Measurements from ENCODE around the gene ZNF44. TPM values are rescaled to one million over a fixed set of nuclear protein-coding genes. Genes with fewer than 3 reads are reported as not detected.
A peak's percentile ranks its signal among the peaks of the same experiment; 100 is the strongest.

The ZNF44 gene
- total and polyA plus RNA-seq, 2 of the 13 experiments (the other 11 are each of a cell fraction or from before 2014, with no cell fraction given), result 6.9 to 15.7 TPM

GRCh38 chr19:12330340-12330739, 35.7 kb upstream of the ZNF44 start (continued):
- TF ChIP-seq TRIM22 (IDR thresholded peaks at IDR 0.05) (no peak), FUBP1 (CRISPR knock-in tag; IDR thresholded peaks at IDR 0.05; ENCODE audit: borderline replicate concordance) (no peak), PHB2 (IDR thresholded peaks at IDR 0.05; ENCODE audit: partially characterized antibody) (no peak), SOX13 (IDR thresholded peaks at IDR 0.05) (no peak), SOX13 (CRISPR knock-in tag; conservative IDR thresholded peaks at IDR 0.05 in 1 of 2, IDR thresholded peaks at IDR 0.05 in 1 of 2) (peak in 1 of 2 experiments; percentile 76; a peak in 2 of 4 replicates), RELA (CRISPR knock-in tag; IDR thresholded peaks at IDR 0.05) (no peak), ZFP82 (CRISPR knock-in tag; IDR thresholded peaks at IDR 0.05; ENCODE audit: borderline replicate concordance) (no peak), TRIM24 (CRISPR knock-in tag; IDR thresholded peaks at IDR 0.05) (no peak), ZGPAT (CRISPR knock-in tag; IDR thresholded peaks at IDR 0.05) (no peak), ZNF225 (CRISPR knock-in tag; IDR thresholded peaks at IDR 0.05) (no peak), MXD1 (CRISPR knock-in tag; IDR thresholded peaks at IDR 0.05) (no peak), ZNF317 (CRISPR knock-in tag; IDR thresholded peaks at IDR 0.05) (0 out of 2 replicates have a peak, but pooled peaks have one; percentile 9), CSRNP2 (CRISPR knock-in tag; conservative IDR thresholded peaks at IDR 0.05; ENCODE audit: low read depth) (no peak), HNF1A (IDR thresholded peaks at IDR 0.05; ENCODE audit: low read depth) (no peak), HNF1A (CRISPR knock-in tag; IDR thresholded peaks at IDR 0.05; ENCODE audit: borderline replicate concordance) (no peak; the same call in 1 of the 2 replicates), SP4 (CRISPR knock-in tag; IDR thresholded peaks at IDR 0.05) (no peak), NONO (IDR thresholded peaks at IDR 0.05) (no peak), NONO (CRISPR knock-in tag; conservative IDR thresholded peaks at IDR 0.05) (no peak), YY1 (IDR thresholded peaks at IDR 0.05; ENCODE audit: insufficient read depth, insufficient replicate concordance, low read depth, low read length) (peak; percentile 12), ZNF121 (CRISPR knock-in tag; IDR thresholded peaks at IDR 0.05) (no peak)

Data from HepG2 (cell line).